Fibroblast of mammary gland (primary cell): ENCODE data around the gene KRT2.
A peak's percentile ranks its signal among the peaks of the same experiment; 100 is the strongest.

Source experiments
- DNase-seq: peaks from one replicate; pipeline ENCODE4 v3.0.0-alpha.2; 2010; ENCODE audit warnings: low read depth
- H3K4me3 ChIP-seq: 2 replicates; pipeline ENCODE4 v1.5.1; 2011; ENCODE audit warnings: low read depth, mild to moderate bottlenecking, low read length, moderate library complexity; ENCODE audit not compliant: control insufficient read depth
- CTCF ChIP-seq: conservative IDR thresholded peaks from 2 replicates; pipeline ENCODE4 v1.5.1; 2011; ENCODE audit warnings: low read depth, low read length, inconsistent platforms; ENCODE audit not compliant: control insufficient read depth, insufficient read depth

Gene KRT2

GRCh38 chr12:52643233-52644077 is 8.6 kb downstream of the KRT2 start:
- H3K4me3 ChIP-seq = no peak overlapping the region
- TF ChIP-seq CTCF = no peak
- no peak for DNase-seq

- TF ChIP-seq CTCF = no peak
- DNase-seq = no peak
- no peak overlapping the region for H3K4me3 ChIP-seq
These were observed 10.5 kb downstream of the KRT2 start for GRCh38 chr12:52641468-52641867.

GRCh38 chr12:52637299-52637698 is 14.7 kb downstream of the KRT2 start:
- no peak for DNase-seq
- TF ChIP-seq CTCF = no peak
- no peak overlapping the region for H3K4me3 ChIP-seq

- peak; percentile 17 for DNase-seq
- TF ChIP-seq CTCF = no peak
- H3K4me3 ChIP-seq = no peak overlapping the region
These were observed 15.3 kb downstream of the KRT2 start for GRCh38 chr12:52636592-52637258.

- no peak overlapping the region for H3K4me3 ChIP-seq
- TF ChIP-seq CTCF = no peak
- DNase-seq = no peak
These were observed 15.8 kb downstream of the KRT2 start for GRCh38 chr12:52636189-52636588.

- no peak for DNase-seq
These were observed 17.6 kb downstream of the KRT2 start for GRCh38 chr12:52634266-52635056.

More at GRCh38 chr12:52634266-52635056, 17.6 kb downstream of the KRT2 start:
- no peak overlapping the region for H3K4me3 ChIP-seq
- TF ChIP-seq CTCF = no peak
